B cell (primary cell): Measurements from ENCODE around the gene LPAR5. TPM values are rescaled to one million over a fixed set of nuclear protein-coding genes. Genes with fewer than 3 reads are reported as not detected.

ENCODE experiments used
- ATAC-seq: fragments of 200-7000 bp; cut with Tn5 transposase; one replicate; pipeline ENCODE4 v1.10.0; 2021; ENCODE audit warnings: low read depth, mild to moderate bottlenecking, moderate number of reproducible peaks, moderate library complexity
- CTCF ChIA-PET: fragments of 350-600 bp; sonication (Branson Sonifier 250); formaldehyde crosslinking; loops from one replicate; lab custom pipeline; 2021; ENCODE audit warnings: antibody characterized with exemption, inconsistent platforms; lab: Charles Lee
- POLR2A ChIA-PET: fragments of 350-600 bp; sonication (Branson Sonifier 250); formaldehyde crosslinking; loops from one replicate; lab custom pipeline; 2021; ENCODE audit warnings: antibody characterized with exemption; lab: Charles Lee
- DNase-seq: peaks from one replicate; pipeline ENCODE4 v3.0.0; 2013
- H2AFZ ChIP-seq: 2 replicates; pipeline ENCODE4 v1.6.1; 2012; ENCODE audit warnings: mild to moderate bottlenecking, low read depth, low read length; ENCODE audit not compliant: insufficient read depth, poor library complexity, severe bottlenecking
- H3K27ac ChIP-seq, 2 donors: 1 replicate in 1 of 2; 2 replicates in 1 of 2; pipeline ENCODE4 v1.5.1; 2012 to 2013; ENCODE audit warnings: low read length in 2 of 2, mild to moderate bottlenecking in 2 of 2, moderate library complexity in 1 of 2
- H3K27me3 ChIP-seq, 4 experiments: fragments of 200-600 bp in 1 of 4; sonication (generic) in 1 of 4; replicated peaks in 1 of 4; 1 replicate in 2 of 4; 2 replicates in 2 of 4; pipeline versions ENCODE4 v1.6.1 to v1.7.0; 2013 to 2016; ENCODE audit warnings: low read length in 3 of 4, mild to moderate bottlenecking in 2 of 4, mixed read lengths in 1 of 4, moderate library complexity in 1 of 4; ENCODE audit not compliant: insufficient read depth in 4 of 4, control insufficient read depth in 3 of 4; ENCODE audit errors: control extremely low read depth in 1 of 4
- H3K36me3 ChIP-seq, 2 experiments: replicated peaks in 1 of 2; 1 replicate in 1 of 2; 2 replicates in 1 of 2; pipeline versions ENCODE4 v1.6.1 to v1.7.1; 2013; ENCODE audit warnings: low read length in 1 of 2; ENCODE audit not compliant: insufficient read depth in 2 of 2, control insufficient read depth in 1 of 2; ENCODE audit errors: control extremely low read depth in 1 of 2, extremely low read depth in 1 of 2
- H3K4me1 ChIP-seq, 2 donors: fragments of 200-600 bp in 1 of 2; sonication (generic) in 1 of 2; 1 replicate in 1 of 2; 2 replicates in 1 of 2; pipeline versions ENCODE4 v1.5.1 to v1.6.1; 2013 to 2017; ENCODE audit warnings: low read length in 2 of 2; ENCODE audit not compliant: control insufficient read depth in 2 of 2, insufficient read depth in 2 of 2
- H3K4me2 ChIP-seq: replicated peaks from 2 replicates; pipeline ENCODE3; 2012; ENCODE audit warnings: mild to moderate bottlenecking, low read depth, low read length; ENCODE audit not compliant: poor library complexity, severe bottlenecking
- H3K4me3 ChIP-seq, 5 experiments: fragments of 200-600 bp in 1 of 5; sonication (generic) in 1 of 5; 1 replicate in 3 of 5; 2 replicates in 2 of 5; pipeline versions ENCODE4 v1.5.1 to v1.7.0; 2011 to 2016; ENCODE audit warnings: low read length in 4 of 5, mild to moderate bottlenecking in 4 of 5, low read depth in 2 of 5, control low read depth in 1 of 5, moderate library complexity in 1 of 5; ENCODE audit not compliant: insufficient read depth in 1 of 5; ENCODE audit errors: control extremely low read depth in 1 of 5, extremely low read depth in 1 of 5
- H3K79me2 ChIP-seq: fragments of 200-600 bp; sonication (generic); one replicate; pipeline ENCODE4 v1.6.0; 2016; ENCODE audit warnings: low read length; ENCODE audit not compliant: control insufficient read depth, insufficient read depth
- H3K9ac ChIP-seq: fragments of 200-600 bp; sonication (generic); 2 replicates; pipeline ENCODE4 v1.6.1; 2017; ENCODE audit warnings: mild to moderate bottlenecking, low read length, moderate library complexity
- H3K9me3 ChIP-seq, 3 donors: one replicate each; pipeline versions ENCODE4 v1.6.1 to v1.7.1; 2013; ENCODE audit warnings: low read length in 2 of 3; ENCODE audit not compliant: control insufficient read depth in 2 of 3, insufficient read depth in 1 of 3; ENCODE audit errors: control extremely low read depth in 1 of 3
- H4K20me1 ChIP-seq: 2 replicates; pipeline ENCODE4 v1.6.0; 2012; ENCODE audit warnings: mild to moderate bottlenecking, low read length; ENCODE audit not compliant: insufficient read depth, control insufficient read depth, poor library complexity, severe bottlenecking
- H3K27ac Mint-ChIP-seq: one replicate; pipeline ENCODE4 v1.8.0; 2021; ENCODE audit warnings: mixed read lengths
- H3K27me3 Mint-ChIP-seq: one replicate; pipeline ENCODE4 v1.8.0; 2021; ENCODE audit warnings: mixed read lengths
- H3K4me1 Mint-ChIP-seq: one replicate; pipeline ENCODE4 v1.8.0; 2021; ENCODE audit warnings: mixed read lengths
- H3K4me3 Mint-ChIP-seq: one replicate; pipeline ENCODE4 v1.8.0; 2021; ENCODE audit warnings: mixed read lengths
- H3K9me3 Mint-ChIP-seq: one replicate; pipeline ENCODE4 v1.8.0; 2022; ENCODE audit warnings: mixed read lengths; ENCODE audit not compliant: insufficient read depth
- CTCF ChIP-seq: fragments of 200-600 bp; IDR thresholded peaks from one replicate; pipeline ENCODE4 v1.8.0; 2022; ENCODE audit warnings: antibody characterized with exemption, mild to moderate bottlenecking
- EZH2 ChIP-seq: IDR thresholded peaks from 2 replicates; pipeline ENCODE4 v1.6.1; 2012; ENCODE audit warnings: borderline replicate concordance, low read depth, mild to moderate bottlenecking, moderate library complexity, low read length; ENCODE audit not compliant: insufficient read depth, poor library complexity, severe bottlenecking
- WGBS: methylation state at CpG from one replicate; pipeline ENCODE4 v1.1.5; 2013; ENCODE audit warnings: missing lambda C conversion rate; ENCODE audit not compliant: insufficient coverage; 5-methylcytosine and 5-hydroxymethylcytosine counted together
- intact Hi-C: fragments of 100-400 bp; cut with micrococcal nuclease; formaldehyde crosslinking; loops from one replicate; pipeline ENCODE4 v1.10.0; 2022
- polyA plus RNA-seq: library from polyadenylated mRNA; depleted of rRNA; stranded (reverse); fragments of >200 nt; gene quantifications from 2 replicates; pipeline ENCODE4 v1.2.3, GENCODE V29; 2012
- total RNA-seq, 2 donors: library from RNA; stranded (reverse); fragments of 120-200 nt in 1 of 2; gene quantifications; 1 replicate in 1 of 2; 2 replicates in 1 of 2; pipeline versions ENCODE4 v1.2.3 to v1.2.4, GENCODE V29; 2013 to 2022

LPAR5 gene
- total and polyA plus RNA-seq, 2 donors (not counting 1 experiment from before 2014, with no cell fraction given) = 29.0 to 59.6 TPM

DNA sequence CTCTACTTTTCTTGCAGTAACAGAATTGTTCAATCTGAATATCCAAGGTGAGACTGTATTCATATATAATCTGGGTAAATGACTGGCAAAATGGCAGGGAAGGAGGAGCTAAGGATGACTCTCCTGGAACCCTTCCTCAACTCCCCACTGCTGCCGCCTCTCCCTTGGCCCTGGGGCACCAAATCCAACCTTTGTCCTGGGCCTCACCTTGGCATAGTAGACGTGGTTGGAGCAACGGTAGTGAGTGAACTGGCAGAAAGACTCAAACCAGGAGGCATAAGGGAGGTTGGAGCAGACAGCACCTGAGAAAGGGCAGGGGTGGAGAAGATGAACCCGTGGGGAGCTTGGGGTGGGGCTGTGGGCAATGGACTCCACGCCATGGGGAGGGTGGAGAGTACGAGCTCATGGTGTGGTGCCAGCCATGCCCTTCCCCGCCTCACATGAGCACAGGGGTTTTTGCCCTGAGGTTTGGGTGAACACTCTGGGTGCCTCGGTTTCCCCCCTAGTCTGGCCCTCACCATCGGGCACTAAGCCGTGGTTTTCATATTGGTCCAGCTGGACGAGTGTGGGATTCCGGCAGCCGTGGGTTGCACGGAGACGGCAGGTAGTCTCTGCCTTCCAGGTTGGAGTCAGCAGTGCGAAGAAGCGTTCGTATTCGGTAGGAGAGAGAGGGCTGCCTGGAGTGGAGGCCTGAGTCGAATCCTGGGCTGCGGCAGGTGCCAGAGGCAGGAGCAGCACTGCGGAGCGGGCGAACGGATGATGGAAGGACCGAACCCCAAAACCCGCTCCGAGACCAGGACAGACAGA lies 10.7 kb upstream of the LPAR5 start:
- peak overlapping the region in 4 of 5 experiments; percentile 49 to 77 (median 60) for H3K4me3 ChIP-seq
- H3K9me3 ChIP-seq = peaks cover 0 to 14% (median 0%) of the 10 kb centered on the region in 3 donors
- peak overlapping the region in 1 of 2 donors; percentile 60 for H3K27ac ChIP-seq
- DNase-seq = no peak
- 61% methylated on average over 26 of the region's 28 CpGs for WGBS
- H3K9ac ChIP-seq = peak overlapping the region; percentile 74
- H3K79me2 ChIP-seq = peaks cover 16% of the 10 kb centered on the region
- Mint-ChIP-seq H3K4me1 (peaks cover 43% of the 10 kb centered on the region), H3K9me3 (no peaks in the 10 kb centered on the region), H3K4me3 (peak overlapping the region; percentile 83), H3K27ac (peak overlapping the region; percentile 68), H3K27me3 (no peaks in the 10 kb centered on the region)
- peaks cover 0 to 28% of the 10 kb centered on the region in 2 experiments for H3K36me3 ChIP-seq
- ChIA-PET CTCF (interaction anchor here (0.6 to 1.5 kb wide), 4 partner anchors 11 to 89 kb away, joined by 3 to 6 read pairs (median 3); no protein-coding TSS in a partner anchor), POLR2A (interaction anchor here (0.5 to 4.6 kb wide), 4 partner anchors 11 to 169 kb away, joined by 4 to 25 read pairs (median 6); partner anchors contain the start of gene LPAR5)
- no peaks in the 10 kb centered on the region for H4K20me1 ChIP-seq
- no peak for ATAC-seq
- peaks cover 24 to 43% of the 10 kb centered on the region in 2 donors for H3K4me1 ChIP-seq
- peak overlapping the region; percentile 98 for H3K4me2 ChIP-seq
- no peaks in the 10 kb centered on the region for H3K27me3 ChIP-seq
- intact Hi-C loops = loop anchor here (1.0 kb wide), 1 partner anchor 8 kb away; no protein-coding TSS in a partner anchor
- TF ChIP-seq CTCF = no peak
- no peak for TF ChIP-seq EZH2
- peak overlapping the region; percentile 87 for H2AFZ ChIP-seq
